Heart right ventricle (tissue), 16 donors: Measurements from ENCODE around the gene MSMB. TPM values are rescaled to one million over a fixed set of nuclear protein-coding genes. Genes with fewer than 3 reads are reported as not detected.

Experiments used
- ATAC-seq, 8 donors: fragments of 200-7000 bp; cut with Tn5 transposase; one replicate each; pipeline ENCODE4 v1.9.1; 2020; ENCODE audit warnings: mild to moderate bottlenecking in 8 of 8, moderate library complexity in 8 of 8, moderate number of reproducible peaks in 1 of 8
- DNase-seq, 2 donors: peaks; one replicate each; pipeline ENCODE4 v3.0.0-alpha.2; 2020
- H3K27ac ChIP-seq, 10 donors: fragments of 200-600 bp; sonication (generic) in 2 of 10; one replicate each; pipeline versions ENCODE4 v1.5.0 to v1.8.0; 2020 to 2022; ENCODE audit warnings: mild to moderate bottlenecking in 3 of 10
- H3K27me3 ChIP-seq, 7 donors: fragments of 200-600 bp; one replicate each; pipeline ENCODE4 v1.8.0; 2021 to 2022; ENCODE audit warnings: mild to moderate bottlenecking in 2 of 7
- H3K36me3 ChIP-seq, 9 donors: fragments of 200-600 bp; sonication (generic) in 1 of 9; one replicate each; pipeline versions ENCODE4 v1.5.0 to v1.8.0; 2020 to 2022; ENCODE audit warnings: mild to moderate bottlenecking in 2 of 9
- H3K4me1 ChIP-seq, 9 donors: fragments of 200-600 bp; sonication (generic) in 1 of 9; one replicate each; pipeline versions ENCODE4 v1.5.0 to v1.8.0; 2020 to 2022; ENCODE audit warnings: mild to moderate bottlenecking in 4 of 9
- H3K4me3 ChIP-seq, 10 donors: fragments of 200-600 bp; sonication (generic) in 2 of 10; one replicate each; pipeline versions ENCODE4 v1.5.0 to v1.8.0; 2020 to 2022; ENCODE audit warnings: mild to moderate bottlenecking in 7 of 10, moderate library complexity in 2 of 10
- H3K9me3 ChIP-seq, 11 donors: fragments of 200-600 bp in 10 of 11; sonication (generic) in 2 of 11; one replicate each; pipeline versions ENCODE4 v1.5.0 to v1.8.0; 2013 to 2022; ENCODE audit warnings: mild to moderate bottlenecking in 2 of 11, control low read depth in 1 of 11, moderate library complexity in 1 of 11
- CTCF ChIP-seq, 9 donors: fragments of 200-600 bp; sonication (generic) in 2 of 9; IDR thresholded peaks; one replicate each; pipeline versions ENCODE4 v1.5.0 to v1.8.0; 2021 to 2022; ENCODE audit warnings: antibody characterized with exemption in 9 of 9, mild to moderate bottlenecking in 5 of 9, moderate library complexity in 1 of 9
- WGBS, 2 donors: extraction: QIAGEN DNeasy Blood & Tissue Kit; methylation state at CpG; one replicate each; pipeline ENCODE4 v1.1.7; 2013; ENCODE audit warnings: inconsistent platforms in 1 of 2; 5-methylcytosine and 5-hydroxymethylcytosine counted together
- intact Hi-C, 10 donors: fragments of 100-400 bp; cut with DNase I; formaldehyde crosslinking; loops; one replicate each; pipeline versions ENCODE4 v1.11.1 to v1.14.2; 2022
- polyA plus RNA-seq, 2 donors: library from polyadenylated mRNA; stranded (reverse); fragments of 200-250 nt; gene quantifications; one replicate each; pipeline ENCODE4 v1.2.3, GENCODE V29; 2013
- total RNA-seq, 10 donors: library from RNA; stranded (reverse); fragmentation: NEBNext Ultra II Directional in 3 of 10; extraction: Animal tissue kit (Norgen Biotek cat#: 25700) in 3 of 10; gene quantifications; one replicate each; pipeline versions ENCODE4 v1.2.1 to v1.2.4, GENCODE V29; 2021 to 2023
- donor health status: Arrhythmogenic right ventricular cardiomyopathy.
- donor health status: ischemic (EF 13 %, LVEDD 7.1; RV severe dilation, severe dysfunction).
- donor health status: healthy with polysubstance abuse.
- donor health status: DM: no; HTN: yes; CAD: no.
- donor health status: DM: no; HTN: no; CAD: no.
- donor health status: ischemic (EF 25% LVEDD 6.9; RV normal size, moderate dysfunction).
- donor health status: ischemic (EF 25% LVEDD 5.7; RV mildly dilated, moderate dysfunction).
- donor health status: healthy.
- donor health status: DM: yes; HTN: yes; CAD: no.
- donor health status: Ischemic cardiomyopathy.
- donor health status: ischemic (EF 35%, LVEDD 5.7; RV mildly dilated, moderate dysfunction).
- donor health status: nonischemic (EF 11% LVEDD 7.7; RV severe dilation, severe dysfunction).
- donor health status: DM: yes; HTN: yes; CAD: no.
- donor health status: PGD.
- donor health status: ischemic (EF 29% LVEDD 5.4; RV normal size, mild dysfunction).
- donor health status: nonischemic (EF 23%, LVEDD 6.1; RV moderate dilation, normal function).

Gene MSMB
- total and polyA plus RNA-seq, 12 donors = not detected

GRCh38 chr10:46018453-46019176 lies 27.5 kb downstream of the MSMB start:
- no peaks in the 10 kb centered on the region for H3K27me3 ChIP-seq
- ATAC-seq = no peak
- DNase-seq = no peak
- WGBS, 2 donors = 30 to 37% methylated on average over 2 of the region's 2 CpGs
- TF ChIP-seq CTCF (IDR thresholded peaks at IDR 0.05) = no peak
- peak overlapping the region in 4 of 10 donors; percentile 32 to 77 (median 68) for H3K4me3 ChIP-seq
- H3K36me3 ChIP-seq = peaks cover 0 to 40% (median 14%) of the 10 kb centered on the region in 9 donors
- no peaks in the 10 kb centered on the region for H3K9me3 ChIP-seq
- peaks cover 2 to 88% (median 65%) of the 10 kb centered on the region in 9 donors for H3K4me1 ChIP-seq
- peak overlapping the region; percentile 21 to 94 (median 82) for H3K27ac ChIP-seq
- intact Hi-C loops = no loop called here

GRCh38 chr10:46017733-46018132 lies 28.3 kb downstream of the MSMB start:
- H3K36me3 ChIP-seq = peaks cover 0 to 49% (median 17%) of the 10 kb centered on the region in 9 donors
- no peaks in the 10 kb centered on the region for H3K9me3 ChIP-seq
- ATAC-seq = no peak
- H3K27ac ChIP-seq = peak overlapping the region in 6 of 10 donors; percentile 21 to 94 (median 68)
- no peak overlapping the region for H3K4me3 ChIP-seq
- no peak for DNase-seq
- H3K4me1 ChIP-seq = peaks cover 0 to 82% (median 61%) of the 10 kb centered on the region in 9 donors
- 65 to 72% methylated on average over 2 of the region's 2 CpGs for WGBS, 2 donors
- H3K27me3 ChIP-seq = no peaks in the 10 kb centered on the region
- intact Hi-C loops = no loop called here
- no peak for TF ChIP-seq CTCF (IDR thresholded peaks at IDR 0.05)

- intact Hi-C loops = no loop called here
Observed at GRCh38 chr10:46016811-46017210, 29.3 kb downstream of the MSMB start.

GRCh38 chr10:46016190-46016589 lies 29.9 kb downstream of the MSMB start:
- WGBS, 2 donors = 78 to 81% methylated on average over 5 of the region's 5 CpGs
- no peak for TF ChIP-seq CTCF (IDR thresholded peaks at IDR 0.05)
- peak overlapping the region in 3 of 10 donors; percentile 8 to 94 (median 22) for H3K27ac ChIP-seq
- H3K9me3 ChIP-seq = no peaks in the 10 kb centered on the region
- intact Hi-C loops = no loop called here
- peaks cover 0 to 65% (median 30%) of the 10 kb centered on the region in 9 donors for H3K36me3 ChIP-seq
- ATAC-seq (no peak), DNase-seq (no peak)
- H3K4me3 ChIP-seq = no peak overlapping the region
- peaks cover 0 to 66% (median 52%) of the 10 kb centered on the region in 9 donors for H3K4me1 ChIP-seq
- no peaks in the 10 kb centered on the region for H3K27me3 ChIP-seq

More at GRCh38 chr10:46016811-46017210, 29.3 kb downstream of the MSMB start:
- Histone ChIP-seq H3K27me3 (no peaks in the 10 kb centered on the region), H3K4me1 (peaks cover 0 to 72% (median 53%) of the 10 kb centered on the region in 9 donors), H3K36me3 (peaks cover 0 to 58% (median 25%) of the 10 kb centered on the region in 9 donors), H3K4me3 (no peak overlapping the region), H3K9me3 (no peaks in the 10 kb centered on the region), H3K27ac (peak overlapping the region in 6 of 10 donors; percentile 8 to 94 (median 28))
- ATAC-seq (peak in 1 of 8 donors; percentile 27), DNase-seq (no peak)
- 79 to 95% methylated on average over 1 of the region's 1 CpG for WGBS, 2 donors
- TF ChIP-seq CTCF (IDR thresholded peaks at IDR 0.05) = no peak
